NCI-H69 (cell line): ENCODE measurements around the gene CD200R1L.
A peak's percentile ranks its signal among the peaks of the same experiment; 100 is the strongest.
"Not testable (repeated sequence)": the region's sequence is repeated elsewhere in the genome, so short reads cannot be mapped to it uniquely, and the experiment has no call there.

Experiments used
- DNase-seq: peaks from one replicate; lab custom pipeline; 2025; lab: John Stamatoyannopoulos, UW

Gene CD200R1L

GRCh38 chr3:112846764-112847163, at the start of gene CD200R1L:
TSS of gene CD200R1L (minus strand) at chr3:112846864. CDS start at chr3:112829367, 17,497 bp downstream.
- DNase-seq, result no peak

DNA sequence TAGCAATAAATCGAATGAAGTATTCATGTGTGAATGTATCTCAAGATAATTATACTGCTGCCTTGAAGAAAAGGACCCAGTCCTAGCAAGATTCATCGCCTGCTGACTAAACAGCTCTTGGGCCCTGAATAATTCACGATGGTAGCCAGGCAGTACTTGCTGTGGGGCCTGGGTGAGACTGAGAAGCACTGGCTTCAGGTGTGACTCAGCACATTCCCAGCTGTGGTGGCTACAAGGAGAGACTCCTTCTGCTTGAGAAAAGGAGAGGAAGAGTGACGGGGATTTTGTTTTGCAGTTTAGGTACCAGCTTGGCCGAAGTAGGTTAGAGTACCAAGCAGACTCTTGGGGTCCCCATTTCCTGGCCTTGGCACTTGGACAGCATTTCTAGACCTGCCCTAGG, 47.6 kb upstream of the CD200R1L start:
- DNase-seq, result peak; percentile 1

GRCh38 chr3:112889357-112889756, 42.7 kb upstream of the CD200R1L start:
- no peak for DNase-seq

DNA sequence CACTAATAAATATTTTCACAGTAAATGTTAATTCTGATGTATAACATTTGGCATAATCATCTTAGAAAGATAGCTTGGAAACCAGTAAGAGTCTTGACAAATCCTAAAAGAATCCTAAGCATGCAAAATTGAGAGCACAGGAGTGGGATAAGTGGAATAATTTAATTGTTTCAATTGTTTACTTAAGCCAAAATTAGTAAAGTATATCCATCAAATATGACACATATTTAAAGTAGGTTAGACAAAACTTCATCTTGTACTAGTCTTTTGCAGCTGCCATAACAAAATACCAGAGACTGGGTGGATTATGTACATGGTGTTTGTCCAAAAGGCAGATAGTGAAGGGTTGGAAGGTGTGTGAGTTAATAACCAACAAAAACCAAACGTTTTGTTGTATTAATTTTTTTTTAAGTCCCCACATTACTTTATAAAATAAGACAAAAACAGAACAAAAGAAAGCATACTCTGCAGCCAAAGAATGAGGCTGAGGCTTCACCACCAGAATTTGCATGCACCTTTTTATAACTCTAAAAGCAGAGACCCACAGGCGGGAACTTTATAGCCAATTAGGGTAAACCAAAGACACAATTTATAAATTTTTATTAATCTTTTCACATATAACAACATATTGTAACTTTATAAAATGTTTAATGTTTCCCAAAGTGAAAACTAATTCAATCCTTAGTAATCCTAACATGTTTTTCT, 41.9 kb upstream of the CD200R1L start:
- no peak for DNase-seq

DNA sequence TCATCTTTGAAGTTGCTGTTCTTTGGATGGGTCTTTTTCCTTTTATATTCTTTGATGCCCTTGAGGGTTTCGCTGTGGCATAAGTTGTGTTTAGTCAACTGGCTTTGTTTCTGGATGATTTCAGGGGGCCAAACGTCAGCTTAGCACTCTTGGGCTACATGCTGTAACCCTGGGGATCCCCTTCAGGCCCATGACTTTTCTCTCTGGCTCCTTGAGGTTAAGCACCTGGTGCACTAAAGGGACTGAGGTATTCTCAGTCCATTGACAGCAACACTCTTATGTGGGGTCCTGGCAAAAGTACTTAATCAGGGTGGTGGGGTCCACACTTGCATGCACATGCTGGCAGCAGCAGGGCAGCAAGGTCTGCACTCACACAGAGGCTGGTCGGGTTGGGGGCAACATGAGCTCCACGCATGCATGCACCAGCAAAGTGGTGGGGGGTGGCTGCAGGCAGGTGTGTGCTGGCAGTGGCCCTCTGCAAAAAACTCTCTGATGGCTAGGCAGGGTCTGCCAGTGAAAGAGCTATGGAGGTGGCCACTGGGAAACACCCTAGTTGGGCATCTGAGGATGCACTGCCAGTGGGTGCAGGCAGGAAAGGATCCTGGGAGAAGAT, 38.1 kb upstream of the CD200R1L start:
- no peak for DNase-seq

- DNase-seq, result no peak
These were observed 35.2 kb upstream of the CD200R1L start for GRCh38 chr3:112881891-112882290.

DNA sequence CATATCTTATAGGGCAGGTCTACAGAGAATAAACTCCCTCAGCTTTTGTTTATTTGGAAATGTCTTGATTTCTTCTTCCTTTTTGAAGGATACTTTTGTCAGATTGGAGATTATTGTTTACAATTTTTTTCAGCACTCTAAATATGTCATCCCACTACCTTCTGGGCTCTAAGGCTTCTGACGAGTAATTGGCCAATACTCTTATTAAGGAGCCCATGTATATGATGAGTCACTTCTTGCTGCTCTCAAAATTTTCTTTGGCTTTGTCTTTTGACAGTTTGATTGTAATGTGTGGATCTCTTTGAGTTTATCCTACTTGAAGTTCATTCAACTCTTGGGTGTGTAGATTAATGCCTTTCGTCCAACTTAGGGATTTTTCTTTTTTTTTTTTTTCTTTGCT, 28.9 kb upstream of the CD200R1L start:
- no peak for DNase-seq

GRCh38 chr3:112874725-112875124, 28.1 kb upstream of the CD200R1L start:
- no peak for DNase-seq

- no peak for DNase-seq
These were observed 27.0 kb upstream of the CD200R1L start for GRCh38 chr3:112873632-112874031.

GRCh38 chr3:112871735-112872134, 25.1 kb upstream of the CD200R1L start:
- peak; percentile 0 for DNase-seq

DNA sequence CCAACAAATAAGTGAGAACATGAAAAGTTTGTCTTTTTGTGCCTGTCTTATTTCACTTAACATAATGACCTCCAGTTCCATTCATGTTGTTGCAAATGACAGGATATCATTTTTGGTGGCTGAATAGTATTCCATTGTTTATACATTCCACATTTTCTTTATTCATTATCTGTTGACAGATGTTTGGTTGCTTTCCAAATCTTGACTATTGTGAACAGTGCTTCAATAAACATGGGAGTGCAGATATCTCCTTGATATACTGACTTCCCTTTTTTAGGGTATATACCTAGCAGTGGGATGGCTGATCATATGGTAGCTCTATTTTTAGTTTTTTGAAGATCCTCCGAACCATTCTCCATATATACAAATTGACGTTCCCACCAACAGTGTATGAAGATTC, 19.1 kb upstream of the CD200R1L start:
- no peak for DNase-seq

- DNase-seq, result peak; percentile 69
These were observed 14.2 kb upstream of the CD200R1L start for GRCh38 chr3:112860898-112861297.

DNA sequence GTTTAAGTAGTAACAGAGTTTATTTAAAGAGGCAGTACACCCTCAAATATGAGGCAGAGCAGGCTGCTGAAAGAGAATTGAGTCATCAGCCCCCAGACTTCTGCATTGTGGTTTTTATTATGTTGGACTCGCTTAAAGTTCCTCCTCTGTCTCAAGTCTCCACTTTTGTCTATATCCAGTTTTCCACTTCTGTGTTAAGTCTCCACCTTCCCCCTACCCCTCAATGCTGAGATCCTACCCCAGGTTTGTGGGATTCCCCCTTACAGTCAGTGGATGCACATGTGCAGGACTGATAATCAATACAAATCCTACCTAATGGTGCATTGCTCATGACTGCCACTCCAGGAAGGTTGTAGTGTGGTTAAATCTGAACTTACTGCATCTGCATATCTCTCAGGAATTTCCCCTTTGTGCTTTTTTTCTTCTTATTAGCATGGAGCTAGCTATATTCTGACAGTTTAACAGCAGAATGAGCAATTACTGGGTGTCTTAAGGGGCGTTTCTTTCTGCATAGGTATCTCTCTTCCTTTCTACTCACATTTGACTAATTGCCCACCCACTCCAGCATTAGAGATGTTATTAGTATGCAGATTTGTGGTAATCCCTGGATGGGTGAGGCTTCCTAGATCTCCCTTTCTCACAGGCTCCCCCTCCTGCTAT, 11.9 kb upstream of the CD200R1L start:
- DNase-seq, result no peak

- no peak for DNase-seq
These were observed 10.9 kb upstream of the CD200R1L start for GRCh38 chr3:112857526-112857925.

DNA sequence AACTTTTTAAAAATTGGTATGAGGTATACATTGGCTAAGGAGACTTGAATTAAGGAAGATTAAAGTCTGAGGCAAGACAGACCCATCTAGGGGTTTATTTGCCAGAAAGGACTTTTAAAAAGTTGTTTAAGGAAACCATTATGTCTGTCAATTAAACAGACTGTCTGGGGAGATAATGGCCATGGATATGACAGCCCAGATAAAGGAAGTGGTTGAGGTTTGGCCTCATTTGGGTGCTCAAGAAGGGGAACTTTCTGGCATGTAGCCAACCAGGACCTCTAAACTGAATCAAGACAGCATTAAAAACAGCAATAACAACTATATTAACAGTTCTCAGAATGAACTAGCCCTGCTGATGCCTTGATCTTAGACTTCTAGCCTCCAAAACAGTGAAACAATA, 9.9 kb upstream of the CD200R1L start:
- DNase-seq, result peak; percentile 71

DNA sequence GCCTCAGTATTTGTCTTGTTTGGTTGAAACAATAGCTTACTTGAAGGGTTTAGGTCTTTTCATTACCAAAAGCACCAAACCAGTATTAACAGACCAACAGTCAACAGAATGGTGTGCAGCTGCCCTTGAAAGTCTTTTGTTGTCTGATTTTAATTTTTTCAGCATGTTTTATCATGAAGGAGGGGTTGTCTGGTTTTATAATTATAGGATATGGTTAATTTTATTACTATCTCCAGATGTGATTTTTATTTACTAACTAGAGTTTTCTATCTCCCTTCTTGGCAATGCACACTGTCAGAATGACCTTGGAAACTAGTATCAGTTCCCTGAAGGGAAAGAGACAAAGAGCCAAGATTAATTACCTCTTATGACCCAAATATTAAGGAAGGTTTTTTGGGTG, 9.2 kb upstream of the CD200R1L start:
- peak; percentile 85 for DNase-seq

DNA sequence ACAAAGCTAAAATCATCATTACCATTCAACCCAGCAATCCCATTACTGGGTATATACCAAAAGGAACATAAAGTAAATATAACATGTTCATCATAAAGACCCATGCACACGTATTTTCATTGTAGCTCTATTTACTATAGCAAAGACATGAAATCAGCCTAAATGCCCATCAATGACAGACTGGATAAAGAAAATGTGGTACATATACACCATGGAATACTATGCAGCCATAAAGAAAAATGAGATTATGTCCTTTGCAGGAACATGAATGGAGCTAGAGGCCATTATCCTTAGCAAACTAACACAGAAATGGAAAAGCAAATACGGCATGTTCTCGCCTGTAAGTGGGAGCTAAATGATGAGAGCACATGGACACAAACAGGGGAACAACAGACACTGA, 8.4 kb upstream of the CD200R1L start:
- DNase-seq, result not testable (repeated sequence)

GRCh38 chr3:112848196-112848595, 1.5 kb upstream of the CD200R1L start:
- DNase-seq, result no peak

- peak; percentile 1 for DNase-seq
These were observed 1.0 kb upstream of the CD200R1L start for GRCh38 chr3:112847692-112848091.

GRCh38 chr3:112845772-112846171, 892 bp downstream of the CD200R1L start:
- DNase-seq, result no peak

GRCh38 chr3:112829046-112829445, 17.6 kb downstream of the CD200R1L start:
- no peak for DNase-seq

DNA sequence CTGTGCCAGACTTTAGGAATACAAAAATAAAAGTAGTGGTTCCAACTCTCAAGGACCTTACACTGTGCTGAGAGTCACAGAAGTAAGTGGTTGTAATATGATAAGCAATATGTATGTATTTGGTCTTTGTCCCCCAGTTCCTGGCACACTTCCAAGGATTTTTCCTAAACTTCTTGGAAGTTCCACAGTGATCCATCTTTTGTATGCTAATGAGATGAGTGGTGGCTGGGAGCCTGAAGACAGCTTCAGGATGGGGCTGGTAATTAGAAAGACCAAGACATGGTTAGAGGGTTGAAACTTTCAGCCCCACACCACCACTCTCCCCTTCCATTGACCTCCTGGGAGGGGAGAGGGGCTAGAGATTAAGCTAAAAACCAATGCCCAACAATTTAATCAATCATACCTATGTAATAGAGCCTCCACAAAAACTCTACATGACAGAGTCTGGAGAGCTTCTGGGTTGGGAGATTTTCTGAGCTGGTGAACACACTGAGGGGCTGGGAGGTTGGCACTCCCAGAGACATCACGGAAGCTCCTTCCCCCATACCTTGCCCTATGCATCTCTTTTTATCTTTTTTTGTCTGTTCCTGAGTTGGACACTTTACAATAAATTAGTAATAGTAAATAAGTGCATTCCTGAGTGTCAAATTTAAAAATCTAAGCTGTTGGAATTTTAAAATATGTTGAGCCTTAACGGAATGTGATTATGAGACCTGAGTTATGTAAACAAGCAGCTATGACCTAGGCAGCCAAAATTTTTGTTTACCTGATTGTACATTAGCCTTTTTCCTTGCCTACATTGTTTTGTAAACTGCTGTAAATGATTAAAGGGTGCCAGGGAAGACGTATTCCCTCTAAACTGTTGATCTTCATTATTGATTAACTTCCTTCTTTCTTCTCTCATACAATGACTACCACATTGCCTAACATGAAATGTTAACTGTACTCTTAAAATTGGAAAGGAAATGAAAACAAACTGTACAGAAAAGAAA, 24.3 kb downstream of the CD200R1L start:
- peak; percentile 4 for DNase-seq
